SK-N-SH treated with all-trans-retinoic acid at 6 μM for 48 hours (cell line): Measurements from ENCODE around the gene ITGB2.

Source experiments
- ATAC-seq: fragments of 200-7000 bp; cut with Tn5 transposase; 3 replicates; pipeline ENCODE4 v1.9.1; 2020; ENCODE audit warnings: mild to moderate bottlenecking, moderate library complexity
- ARNTL ChIP-seq: fragments of 450-650 bp; formaldehyde crosslinking; IDR thresholded peaks from 2 replicates; pipeline ENCODE4 v1.5.0; 2020; ENCODE audit warnings: low read depth, mild to moderate bottlenecking, moderate library complexity, borderline replicate concordance
- BACH2 ChIP-seq: fragments of 250-450 bp; sonication (Bioruptor Pico); IDR thresholded peaks from 2 replicates; pipeline ENCODE4 v1.9.0; 2021; ENCODE audit warnings: mild to moderate bottlenecking, borderline replicate concordance
- CSDC2 ChIP-seq: fragments of 250-450 bp; sonication (Bioruptor Pico); IDR thresholded peaks from 2 replicates; pipeline ENCODE4 v1.5.0; 2020; ENCODE audit warnings: mild to moderate bottlenecking, moderate library complexity
- ESRRG ChIP-seq: fragments of 250-450 bp; sonication (Bioruptor Pico); IDR thresholded peaks from 2 replicates; pipeline ENCODE4 v1.6.1; 2021; ENCODE audit warnings: mild to moderate bottlenecking
- GLIS3 ChIP-seq: fragments of 250-450 bp; sonication (Bioruptor Pico); IDR thresholded peaks from 2 replicates; pipeline ENCODE4 v1.5.0; 2020; ENCODE audit warnings: mild to moderate bottlenecking, moderate library complexity
- ISL1 ChIP-seq: fragments of 250-450 bp; sonication (Bioruptor Pico); IDR thresholded peaks from 2 replicates; pipeline ENCODE4 v2.1.2; 2022; ENCODE audit warnings: mild to moderate bottlenecking, moderate library complexity
- OSR1 ChIP-seq: fragments of 250-450 bp; sonication (Bioruptor Pico); IDR thresholded peaks from 2 replicates; pipeline ENCODE4 v1.8.0; 2022; ENCODE audit warnings: moderate library complexity, mild to moderate bottlenecking, inconsistent platforms
- PPARA ChIP-seq: fragments of 250-450 bp; sonication (Bioruptor Pico); IDR thresholded peaks from 2 replicates; pipeline ENCODE4 v1.5.0; 2020; ENCODE audit warnings: mild to moderate bottlenecking, borderline replicate concordance
- RARB ChIP-seq: fragments of 250-450 bp; sonication (Bioruptor Pico); IDR thresholded peaks from 2 replicates; pipeline ENCODE4 v1.8.0; 2021; ENCODE audit warnings: mild to moderate bottlenecking, moderate library complexity
- SNAI2 ChIP-seq: fragments of 250-450 bp; sonication (Bioruptor Pico); IDR thresholded peaks from 2 replicates; pipeline ENCODE4 v1.5.0; 2020; ENCODE audit warnings: mild to moderate bottlenecking, moderate library complexity
- TCF4 ChIP-seq: fragments of 250-450 bp; sonication (Bioruptor Pico); IDR thresholded peaks from 2 replicates; pipeline ENCODE4 v1.8.0; 2021; ENCODE audit warnings: mild to moderate bottlenecking, moderate library complexity, borderline replicate concordance
- TOX ChIP-seq: fragments of 250-450 bp; sonication (Bioruptor Pico); IDR thresholded peaks from 2 replicates; pipeline ENCODE4 v1.8.0; 2021; ENCODE audit warnings: mild to moderate bottlenecking, moderate library complexity, borderline replicate concordance
- ZC3H10 ChIP-seq: fragments of 250-450 bp; sonication (Bioruptor Pico); IDR thresholded peaks from 2 replicates; pipeline ENCODE4 v1.5.1; 2021; ENCODE audit warnings: mild to moderate bottlenecking, moderate library complexity
- ZFP3 ChIP-seq: fragments of 250-450 bp; sonication (Bioruptor Pico); IDR thresholded peaks from 2 replicates; pipeline ENCODE4 v1.5.0; 2020; ENCODE audit warnings: mild to moderate bottlenecking, moderate library complexity
- ZFP30 ChIP-seq: fragments of 450-650 bp; formaldehyde crosslinking; IDR thresholded peaks from 2 replicates; pipeline ENCODE4 v1.5.0; 2022; ENCODE audit warnings: mild to moderate bottlenecking, moderate library complexity
- ZNF565 ChIP-seq: fragments of 450-650 bp; formaldehyde crosslinking; conservative IDR thresholded peaks from 2 replicates; pipeline ENCODE4 v1.5.0; 2020; ENCODE audit warnings: low read depth, mild to moderate bottlenecking, moderate library complexity
- ZNF70 ChIP-seq: fragments of 450-650 bp; formaldehyde crosslinking; IDR thresholded peaks from 2 replicates; pipeline ENCODE4 v1.5.0; 2020; ENCODE audit warnings: mild to moderate bottlenecking, moderate library complexity
- ZNF8 ChIP-seq: fragments of 450-650 bp; formaldehyde crosslinking; IDR thresholded peaks from 2 replicates; pipeline ENCODE4 v1.5.0; 2020; ENCODE audit warnings: mild to moderate bottlenecking, moderate library complexity
- TF ChIP-seq, protein P1 (sequence below): fragments of 250-450 bp; sonication (Bioruptor Pico); IDR thresholded peaks from 2 replicates; pipeline ENCODE4 v1.8.0; 2021; ENCODE audit warnings: low read depth, mild to moderate bottlenecking, moderate library complexity, borderline replicate concordance
- TF ChIP-seq, protein P2 (sequence below): fragments of 250-450 bp; sonication (Bioruptor Pico); IDR thresholded peaks from 2 replicates; pipeline ENCODE4 v1.5.1; 2021; ENCODE audit warnings: mild to moderate bottlenecking, moderate library complexity
- TF ChIP-seq, protein P3 (sequence below): fragments of 250-450 bp; sonication (Bioruptor Pico); IDR thresholded peaks from 2 replicates; pipeline ENCODE4 v1.5.0; 2020; ENCODE audit warnings: mild to moderate bottlenecking, moderate library complexity
- TF ChIP-seq, protein P4 (sequence below): fragments of 250-450 bp; sonication (Bioruptor Pico); IDR thresholded peaks from 2 replicates; pipeline ENCODE4 v1.5.1; 2020; ENCODE audit warnings: low read depth, mild to moderate bottlenecking, moderate library complexity
- TF ChIP-seq, protein P5 (sequence below): fragments of 250-450 bp; sonication (Bioruptor Pico); IDR thresholded peaks from 2 replicates; pipeline ENCODE4 v1.8.0; 2020; ENCODE audit warnings: mild to moderate bottlenecking, moderate library complexity, borderline replicate concordance

The ITGB2 gene

DNA sequence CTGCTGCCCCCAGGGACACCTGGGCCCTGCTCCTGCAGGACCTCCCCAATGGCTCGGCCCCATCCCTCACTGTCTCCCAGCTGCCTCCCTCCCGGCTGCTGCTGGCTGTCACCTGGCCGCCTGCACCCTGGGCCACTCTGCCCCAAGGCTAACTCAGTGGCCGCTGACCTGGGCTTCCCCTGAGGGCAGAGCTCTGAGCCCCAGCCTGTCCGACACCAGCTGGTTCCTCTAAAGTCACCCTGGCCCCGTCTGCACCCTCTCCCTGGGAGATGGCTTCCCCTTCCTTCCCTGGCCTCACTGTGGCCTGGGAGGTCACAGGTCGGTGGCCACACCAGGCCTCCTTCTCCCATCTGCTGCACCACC lies 15.0 kb downstream of the ITGB2 start (continued):
- TF ChIP-seq ZNF8 (CRISPR knock-in tag) (no peak), ZFP30 (CRISPR knock-in tag) (no peak)

DNA sequence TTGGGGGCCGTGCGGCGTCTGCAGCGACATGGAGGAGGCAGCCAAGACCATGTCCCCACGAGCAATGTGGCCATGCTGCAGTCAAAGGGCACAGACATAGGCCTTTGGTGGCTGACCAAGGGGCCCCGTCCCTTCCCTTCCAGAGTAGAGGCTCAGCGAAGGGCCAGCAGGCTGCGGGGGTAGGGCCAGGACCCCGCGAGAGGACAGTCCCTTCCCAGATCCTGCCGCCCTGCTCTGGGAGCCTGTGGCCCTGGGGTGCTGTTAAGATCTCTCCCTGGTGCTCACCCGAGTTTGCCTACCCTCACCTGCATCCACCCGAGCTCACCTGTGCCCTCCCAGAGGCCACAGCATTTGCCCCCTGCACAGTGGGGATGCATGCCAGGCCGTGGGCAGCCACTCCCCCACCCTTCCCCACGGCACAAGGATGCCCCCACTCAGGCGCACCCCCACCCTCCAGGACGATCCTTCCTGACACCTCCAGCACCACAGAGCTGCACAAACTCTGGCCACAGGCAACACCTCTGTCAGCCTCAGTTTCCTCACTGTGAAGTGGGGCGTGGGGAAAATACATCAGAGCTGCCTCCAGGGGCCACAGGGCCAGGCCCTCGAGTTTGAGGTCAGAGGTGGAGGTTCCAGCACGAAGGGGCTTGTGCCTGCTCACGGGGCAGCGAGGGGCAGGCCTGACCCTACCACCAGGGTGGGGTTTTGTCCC lies 15.5 kb downstream of the ITGB2 start:
- TF ChIP-seq ARNTL (CRISPR knock-in tag): no peak
- TF ChIP-seq ZNF565: no peak
- no peak for TF ChIP-seq BACH2 (CRISPR knock-in tag)
- no peak for TF ChIP-seq CSDC2 (CRISPR knock-in tag)
- TF ChIP-seq, protein P1, sequence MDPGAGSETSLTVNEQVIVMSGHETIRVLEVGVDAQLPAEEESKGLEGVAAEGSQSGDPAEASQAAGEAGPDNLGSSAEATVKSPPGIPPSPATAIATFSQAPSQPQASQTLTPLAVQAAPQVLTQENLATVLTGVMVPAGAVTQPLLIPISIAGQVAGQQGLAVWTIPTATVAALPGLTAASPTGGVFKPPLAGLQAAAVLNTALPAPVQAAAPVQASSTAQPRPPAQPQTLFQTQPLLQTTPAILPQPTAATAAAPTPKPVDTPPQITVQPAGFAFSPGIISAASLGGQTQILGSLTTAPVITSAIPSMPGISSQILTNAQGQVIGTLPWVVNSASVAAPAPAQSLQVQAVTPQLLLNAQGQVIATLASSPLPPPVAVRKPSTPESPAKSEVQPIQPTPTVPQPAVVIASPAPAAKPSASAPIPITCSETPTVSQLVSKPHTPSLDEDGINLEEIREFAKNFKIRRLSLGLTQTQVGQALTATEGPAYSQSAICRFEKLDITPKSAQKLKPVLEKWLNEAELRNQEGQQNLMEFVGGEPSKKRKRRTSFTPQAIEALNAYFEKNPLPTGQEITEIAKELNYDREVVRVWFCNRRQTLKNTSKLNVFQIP: no peak
- TF ChIP-seq ISL1 (CRISPR knock-in tag): no peak
- no peak for TF ChIP-seq PPARA (CRISPR knock-in tag)
- TF ChIP-seq, protein P2, sequence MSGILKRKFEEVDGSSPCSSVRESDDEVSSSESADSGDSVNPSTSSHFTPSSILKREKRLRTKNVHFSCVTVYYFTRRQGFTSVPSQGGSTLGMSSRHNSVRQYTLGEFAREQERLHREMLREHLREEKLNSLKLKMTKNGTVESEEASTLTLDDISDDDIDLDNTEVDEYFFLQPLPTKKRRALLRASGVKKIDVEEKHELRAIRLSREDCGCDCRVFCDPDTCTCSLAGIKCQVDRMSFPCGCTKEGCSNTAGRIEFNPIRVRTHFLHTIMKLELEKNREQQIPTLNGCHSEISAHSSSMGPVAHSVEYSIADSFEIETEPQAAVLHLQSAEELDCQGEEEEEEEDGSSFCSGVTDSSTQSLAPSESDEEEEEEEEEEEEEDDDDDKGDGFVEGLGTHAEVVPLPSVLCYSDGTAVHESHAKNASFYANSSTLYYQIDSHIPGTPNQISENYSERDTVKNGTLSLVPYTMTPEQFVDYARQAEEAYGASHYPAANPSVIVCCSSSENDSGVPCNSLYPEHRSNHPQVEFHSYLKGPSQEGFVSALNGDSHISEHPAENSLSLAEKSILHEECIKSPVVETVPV (CRISPR knock-in tag): no peak
- no peak for TF ChIP-seq ESRRG (CRISPR knock-in tag)
- TF ChIP-seq ZNF70: no peak
- TF ChIP-seq ZFP30 (CRISPR knock-in tag): no peak
- TF ChIP-seq ZC3H10 (CRISPR knock-in tag): no peak
- no peak for TF ChIP-seq TCF4
- TF ChIP-seq, protein P3, sequence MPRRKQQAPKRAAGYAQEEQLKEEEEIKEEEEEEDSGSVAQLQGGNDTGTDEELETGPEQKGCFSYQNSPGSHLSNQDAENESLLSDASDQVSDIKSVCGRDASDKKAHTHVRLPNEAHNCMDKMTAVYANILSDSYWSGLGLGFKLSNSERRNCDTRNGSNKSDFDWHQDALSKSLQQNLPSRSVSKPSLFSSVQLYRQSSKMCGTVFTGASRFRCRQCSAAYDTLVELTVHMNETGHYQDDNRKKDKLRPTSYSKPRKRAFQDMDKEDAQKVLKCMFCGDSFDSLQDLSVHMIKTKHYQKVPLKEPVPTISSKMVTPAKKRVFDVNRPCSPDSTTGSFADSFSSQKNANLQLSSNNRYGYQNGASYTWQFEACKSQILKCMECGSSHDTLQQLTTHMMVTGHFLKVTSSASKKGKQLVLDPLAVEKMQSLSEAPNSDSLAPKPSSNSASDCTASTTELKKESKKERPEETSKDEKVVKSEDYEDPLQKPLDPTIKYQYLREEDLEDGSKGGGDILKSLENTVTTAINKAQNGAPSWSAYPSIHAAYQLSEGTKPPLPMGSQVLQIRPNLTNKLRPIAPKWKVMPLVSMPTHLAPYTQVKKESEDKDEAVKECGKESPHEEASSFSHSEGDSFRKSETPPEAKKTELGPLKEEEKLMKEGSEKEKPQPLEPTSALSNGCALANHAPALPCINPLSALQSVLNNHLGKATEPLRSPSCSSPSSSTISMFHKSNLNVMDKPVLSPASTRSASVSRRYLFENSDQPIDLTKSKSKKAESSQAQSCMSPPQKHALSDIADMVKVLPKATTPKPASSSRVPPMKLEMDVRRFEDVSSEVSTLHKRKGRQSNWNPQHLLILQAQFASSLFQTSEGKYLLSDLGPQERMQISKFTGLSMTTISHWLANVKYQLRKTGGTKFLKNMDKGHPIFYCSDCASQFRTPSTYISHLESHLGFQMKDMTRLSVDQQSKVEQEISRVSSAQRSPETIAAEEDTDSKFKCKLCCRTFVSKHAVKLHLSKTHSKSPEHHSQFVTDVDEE (CRISPR knock-in tag): no peak
- no peak for TF ChIP-seq TOX (CRISPR knock-in tag)
- no peak for TF ChIP-seq ZFP3 (CRISPR knock-in tag)
- no peak for TF ChIP-seq GLIS3 (CRISPR knock-in tag)
- TF ChIP-seq, protein P4, sequence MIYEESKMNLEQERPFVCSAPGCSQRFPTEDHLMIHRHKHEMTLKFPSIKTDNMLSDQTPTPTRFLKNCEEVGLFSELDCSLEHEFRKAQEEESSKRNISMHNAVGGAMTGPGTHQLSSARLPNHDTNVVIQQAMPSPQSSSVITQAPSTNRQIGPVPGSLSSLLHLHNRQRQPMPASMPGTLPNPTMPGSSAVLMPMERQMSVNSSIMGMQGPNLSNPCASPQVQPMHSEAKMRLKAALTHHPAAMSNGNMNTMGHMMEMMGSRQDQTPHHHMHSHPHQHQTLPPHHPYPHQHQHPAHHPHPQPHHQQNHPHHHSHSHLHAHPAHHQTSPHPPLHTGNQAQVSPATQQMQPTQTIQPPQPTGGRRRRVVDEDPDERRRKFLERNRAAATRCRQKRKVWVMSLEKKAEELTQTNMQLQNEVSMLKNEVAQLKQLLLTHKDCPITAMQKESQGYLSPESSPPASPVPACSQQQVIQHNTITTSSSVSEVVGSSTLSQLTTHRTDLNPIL (CRISPR knock-in tag): no peak
- TF ChIP-seq RARB (CRISPR knock-in tag): no peak
- TF ChIP-seq SNAI2 (CRISPR knock-in tag): no peak
- TF ChIP-seq, all 23 proteins: peak for 0
- no peak for ATAC-seq

DNA sequence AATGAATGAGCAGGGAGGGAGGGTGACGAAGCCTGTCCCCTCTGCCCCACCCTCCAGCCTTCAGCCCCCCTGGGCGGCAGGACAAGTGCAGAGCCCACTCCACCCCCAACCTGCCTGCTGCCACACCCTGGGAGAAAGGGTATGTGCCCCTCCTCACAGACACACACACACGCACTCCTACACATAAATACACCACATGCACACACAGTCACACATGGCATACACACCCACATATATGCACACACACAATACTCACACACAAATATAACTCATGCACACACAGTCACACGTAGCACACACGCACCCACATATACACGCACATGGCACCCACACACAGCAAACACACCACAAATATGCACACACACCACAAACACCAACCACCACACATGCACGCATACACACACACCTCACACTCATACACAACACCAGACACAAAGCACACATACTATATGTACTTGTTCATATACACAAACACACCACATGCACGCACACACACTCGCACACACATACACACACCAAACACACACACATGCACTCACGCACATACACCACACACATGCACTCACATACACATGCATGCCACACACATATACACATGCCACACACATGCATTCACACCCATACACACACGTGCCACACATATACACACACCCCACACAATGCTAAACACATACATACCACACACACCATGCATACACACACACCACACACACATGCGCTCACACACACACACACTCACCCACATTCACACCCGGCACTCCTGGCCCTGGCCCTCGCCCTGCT lies 16.4 kb downstream of the ITGB2 start:
- no peak for ATAC-seq
- no peak for TF ChIP-seq ARNTL (CRISPR knock-in tag)
- TF ChIP-seq ZFP30 (CRISPR knock-in tag): no peak
- no peak for TF ChIP-seq ZC3H10 (CRISPR knock-in tag)
- no peak for TF ChIP-seq GLIS3 (CRISPR knock-in tag)
- TF ChIP-seq RARB (CRISPR knock-in tag): no peak
- TF ChIP-seq TOX (CRISPR knock-in tag): no peak
- TF ChIP-seq ZNF565: no peak
- TF ChIP-seq, protein P3 (CRISPR knock-in tag): no peak
- TF ChIP-seq CSDC2 (CRISPR knock-in tag): no peak
- TF ChIP-seq, protein P5, sequence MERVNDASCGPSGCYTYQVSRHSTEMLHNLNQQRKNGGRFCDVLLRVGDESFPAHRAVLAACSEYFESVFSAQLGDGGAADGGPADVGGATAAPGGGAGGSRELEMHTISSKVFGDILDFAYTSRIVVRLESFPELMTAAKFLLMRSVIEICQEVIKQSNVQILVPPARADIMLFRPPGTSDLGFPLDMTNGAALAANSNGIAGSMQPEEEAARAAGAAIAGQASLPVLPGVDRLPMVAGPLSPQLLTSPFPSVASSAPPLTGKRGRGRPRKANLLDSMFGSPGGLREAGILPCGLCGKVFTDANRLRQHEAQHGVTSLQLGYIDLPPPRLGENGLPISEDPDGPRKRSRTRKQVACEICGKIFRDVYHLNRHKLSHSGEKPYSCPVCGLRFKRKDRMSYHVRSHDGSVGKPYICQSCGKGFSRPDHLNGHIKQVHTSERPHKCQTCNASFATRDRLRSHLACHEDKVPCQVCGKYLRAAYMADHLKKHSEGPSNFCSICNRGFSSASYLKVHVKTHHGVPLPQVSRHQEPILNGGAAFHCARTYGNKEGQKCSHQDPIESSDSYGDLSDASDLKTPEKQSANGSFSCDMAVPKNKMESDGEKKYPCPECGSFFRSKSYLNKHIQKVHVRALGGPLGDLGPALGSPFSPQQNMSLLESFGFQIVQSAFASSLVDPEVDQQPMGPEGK: no peak
- TF ChIP-seq SNAI2 (CRISPR knock-in tag): no peak
- TF ChIP-seq OSR1 (CRISPR knock-in tag): no peak
- no peak for TF ChIP-seq ZFP3 (CRISPR knock-in tag)
- no peak for TF ChIP-seq BACH2 (CRISPR knock-in tag)
